PFSK-1 (cell line): ENCODE data around the gene CD52.

Source experiments
- POLR2AphosphoS5 ChIP-seq: IDR thresholded peaks from 2 replicates; pipeline ENCODE4 v1.6.1; 2012; ENCODE audit warnings: low read depth, mild to moderate bottlenecking, control low read depth, low read length, moderate library complexity
- SIN3A ChIP-seq: IDR thresholded peaks from 2 replicates; pipeline ENCODE4 v1.6.1; 2012; ENCODE audit warnings: mild to moderate bottlenecking, low read length, moderate library complexity, borderline replicate concordance; ENCODE audit not compliant: insufficient read depth
- TAF1 ChIP-seq: IDR thresholded peaks from 2 replicates; pipeline ENCODE4 v1.6.1; 2012; ENCODE audit warnings: low read length, control low read depth, borderline replicate concordance; ENCODE audit not compliant: insufficient read depth
- TF ChIP-seq, protein P1 (sequence below), 2 experiments: IDR thresholded peaks; 2 replicates each; pipeline versions ENCODE4 v1.6.1 to v1.8.0; 2011 to 2012; ENCODE audit warnings: low read depth in 2 of 2, low read length in 2 of 2, control low read depth in 1 of 2, inconsistent platforms in 1 of 2, mild to moderate bottlenecking in 1 of 2, moderate library complexity in 1 of 2; ENCODE audit not compliant: insufficient read depth in 1 of 2

DNA sequence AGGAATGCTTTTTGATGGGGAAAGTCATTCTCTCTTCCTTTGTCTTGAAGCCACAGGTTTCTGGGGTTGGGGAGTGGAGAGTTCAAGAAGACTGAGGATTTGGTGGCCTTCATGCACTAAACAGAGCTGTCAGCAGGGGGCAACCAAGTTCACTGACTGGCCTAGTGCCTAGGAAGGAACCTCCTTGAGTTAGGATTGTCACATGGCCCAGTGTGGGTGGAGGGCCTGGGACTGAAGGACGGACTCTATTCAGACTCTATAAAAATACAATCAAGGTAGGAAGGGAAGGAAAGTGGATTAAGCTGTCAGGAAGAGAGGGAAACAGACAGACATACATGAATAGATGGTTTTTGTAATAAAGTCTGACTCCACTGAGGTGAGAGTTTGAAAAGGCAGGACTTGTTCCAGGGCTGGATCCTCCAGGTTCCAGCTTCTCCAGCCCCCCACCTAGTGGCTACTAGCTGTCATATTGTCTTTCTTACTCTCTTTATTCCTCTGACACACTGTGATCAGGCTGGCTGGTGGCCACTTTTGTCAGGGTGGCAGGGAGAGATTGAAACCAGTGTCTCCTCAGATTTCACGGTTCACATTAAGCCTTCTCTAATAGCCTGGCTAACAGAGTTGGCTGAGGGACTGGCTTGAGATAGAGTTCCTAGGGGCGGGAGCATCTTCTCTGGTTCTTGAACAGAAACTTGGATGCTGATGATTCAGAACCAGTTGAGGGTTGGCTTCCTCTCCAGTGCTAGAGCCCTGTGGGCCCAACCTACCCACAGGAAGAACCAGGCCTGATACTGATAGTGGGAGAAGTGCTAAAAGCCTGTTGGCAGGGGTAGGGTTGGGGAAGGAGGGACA lies 42.0 kb upstream of the CD52 start:
- TF ChIP-seq, protein P1, sequence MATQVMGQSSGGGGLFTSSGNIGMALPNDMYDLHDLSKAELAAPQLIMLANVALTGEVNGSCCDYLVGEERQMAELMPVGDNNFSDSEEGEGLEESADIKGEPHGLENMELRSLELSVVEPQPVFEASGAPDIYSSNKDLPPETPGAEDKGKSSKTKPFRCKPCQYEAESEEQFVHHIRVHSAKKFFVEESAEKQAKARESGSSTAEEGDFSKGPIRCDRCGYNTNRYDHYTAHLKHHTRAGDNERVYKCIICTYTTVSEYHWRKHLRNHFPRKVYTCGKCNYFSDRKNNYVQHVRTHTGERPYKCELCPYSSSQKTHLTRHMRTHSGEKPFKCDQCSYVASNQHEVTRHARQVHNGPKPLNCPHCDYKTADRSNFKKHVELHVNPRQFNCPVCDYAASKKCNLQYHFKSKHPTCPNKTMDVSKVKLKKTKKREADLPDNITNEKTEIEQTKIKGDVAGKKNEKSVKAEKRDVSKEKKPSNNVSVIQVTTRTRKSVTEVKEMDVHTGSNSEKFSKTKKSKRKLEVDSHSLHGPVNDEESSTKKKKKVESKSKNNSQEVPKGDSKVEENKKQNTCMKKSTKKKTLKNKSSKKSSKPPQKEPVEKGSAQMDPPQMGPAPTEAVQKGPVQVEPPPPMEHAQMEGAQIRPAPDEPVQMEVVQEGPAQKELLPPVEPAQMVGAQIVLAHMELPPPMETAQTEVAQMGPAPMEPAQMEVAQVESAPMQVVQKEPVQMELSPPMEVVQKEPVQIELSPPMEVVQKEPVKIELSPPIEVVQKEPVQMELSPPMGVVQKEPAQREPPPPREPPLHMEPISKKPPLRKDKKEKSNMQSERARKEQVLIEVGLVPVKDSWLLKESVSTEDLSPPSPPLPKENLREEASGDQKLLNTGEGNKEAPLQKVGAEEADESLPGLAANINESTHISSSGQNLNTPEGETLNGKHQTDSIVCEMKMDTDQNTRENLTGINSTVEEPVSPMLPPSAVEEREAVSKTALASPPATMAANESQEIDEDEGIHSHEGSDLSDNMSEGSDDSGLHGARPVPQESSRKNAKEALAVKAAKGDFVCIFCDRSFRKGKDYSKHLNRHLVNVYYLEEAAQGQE (IDR thresholded peaks at IDR 0.05; ENCODE audit: insufficient read depth in 1 of 2, low read depth in 2 of 2, low read length in 2 of 2), result no peak
- TF ChIP-seq POLR2AphosphoS5, result no peak
- TF ChIP-seq SIN3A, result peak; percentile 47; the same call in 1 of the 2 replicates
- TF ChIP-seq TAF1, result no peak
